Mesodermal cell (in vitro differentiated cells): ENCODE data around the gene NDUFS8. TPM values are rescaled to one million over a fixed set of nuclear protein-coding genes. Genes with fewer than 3 reads are reported as not detected.
"Not testable (repeated sequence)": the region's sequence is repeated elsewhere in the genome, so short reads cannot be mapped to it uniquely, and the experiment has no call there.

Source experiments
- H3K27ac ChIP-seq: 2 replicates; pipeline ENCODE4 v1.7.0; 2013; ENCODE audit warnings: mild to moderate bottlenecking, low read depth, low read length, moderate library complexity; ENCODE audit not compliant: severe bottlenecking
- H3K36me3 ChIP-seq: 2 replicates; pipeline ENCODE4 v1.7.1; 2013; ENCODE audit warnings: mild to moderate bottlenecking, low read length, moderate library complexity; ENCODE audit not compliant: control insufficient read depth, insufficient read depth
- H3K4me1 ChIP-seq: one replicate; pipeline ENCODE4 v1.7.1; 2013; ENCODE audit warnings: mild to moderate bottlenecking, low read length; ENCODE audit not compliant: insufficient read depth, control insufficient read depth, poor library complexity, severe bottlenecking
- H3K4me3 ChIP-seq: 2 replicates; pipeline ENCODE4 v1.7.0; 2013; ENCODE audit warnings: low read length, control low read depth, mild to moderate bottlenecking; ENCODE audit not compliant: insufficient read depth, poor library complexity, severe bottlenecking; ENCODE audit errors: extremely low read depth
- H3K9me3 ChIP-seq: 2 replicates; pipeline ENCODE4 v1.7.1; 2013; ENCODE audit warnings: mild to moderate bottlenecking, low read length, moderate library complexity; ENCODE audit not compliant: control insufficient read depth
- WGBS, 2 experiments: methylation state at CpG; one replicate each; pipeline ENCODE4 v1.1.5; 2013; ENCODE audit warnings: missing lambda C conversion rate in 2 of 2; ENCODE audit not compliant: insufficient coverage in 2 of 2; 5-methylcytosine and 5-hydroxymethylcytosine counted together
- polyA plus RNA-seq, 2 experiments: library from polyadenylated mRNA; stranded (reverse); fragments of 50-300 nt; gene quantifications; one replicate each; pipeline ENCODE4 v1.2.3, GENCODE V29; 2013

Gene NDUFS8
- 152 TPM for polyA plus RNA-seq (2013, experiment 1 of 2)
- 130 TPM for polyA plus RNA-seq (2013, experiment 2 of 2)

GRCh38 chr11:68030318-68031143 is at the start of gene NDUFS8:
NDUFS8 (plus strand) TSS chr11:68030681; CDS start chr11:68032152, 1,471 bp downstream.
- 0 to 1% methylated on average over 46 to 48 of the region's 56 CpGs for WGBS, 2 experiments
- Histone ChIP-seq H3K9me3 (peaks cover 6% of the 10 kb centered on the region), H3K4me1 (peaks cover 9% of the 10 kb centered on the region), H3K27ac (peak within 1 kb of the TSS; percentile 45), H3K36me3 (peaks cover 36% of the 10 kb centered on the region), H3K4me3 (peak within 1 kb of the TSS; percentile 81)

- H3K36me3 ChIP-seq, H3K9me3 ChIP-seq, H3K4me3 ChIP-seq, H3K4me1 ChIP-seq, H3K27ac ChIP-seq: not testable (repeated sequence)
- WGBS, 2 experiments = 77 to 87% methylated on average over 10 of the region's 10 CpGs
These were observed 49.3 kb upstream of the NDUFS8 start for GRCh38 chr11:67981226-67981625.

GRCh38 chr11:67982255-67982857 is 48.1 kb upstream of the NDUFS8 start:
- not testable (repeated sequence) for H3K27ac ChIP-seq, H3K4me3 ChIP-seq, H3K36me3 ChIP-seq, H3K9me3 ChIP-seq, H3K4me1 ChIP-seq
- WGBS, 2 experiments = 94 to 100% methylated on average over 3 of the region's 17 CpGs

GRCh38 chr11:67983951-67984350 is 46.5 kb upstream of the NDUFS8 start:
- 76% methylated on average over 6 of the region's 29 CpGs for WGBS, 2 experiments
- H3K9me3 ChIP-seq = no peaks in the 10 kb centered on the region
- H3K4me1 ChIP-seq = no peaks in the 10 kb centered on the region
- no peak overlapping the region for H3K4me3 ChIP-seq
- no peaks in the 10 kb centered on the region for H3K36me3 ChIP-seq
- H3K27ac ChIP-seq = no peak overlapping the region

- H3K9me3 ChIP-seq, H3K36me3 ChIP-seq: not testable (repeated sequence)
- no CpG with 5 or more reads among the region's 6 CpGs for WGBS, 2 experiments
These were observed 45.2 kb upstream of the NDUFS8 start for GRCh38 chr11:67985302-67985701.

GRCh38 chr11:67990546-67991346 is 39.7 kb upstream of the NDUFS8 start:
- not testable (repeated sequence) for H3K36me3 ChIP-seq, H3K4me3 ChIP-seq, H3K27ac ChIP-seq, H3K9me3 ChIP-seq, H3K4me1 ChIP-seq
- 4 to 21% methylated on average over 25 to 31 of the region's 58 CpGs for WGBS, 2 experiments

More at GRCh38 chr11:67985302-67985701, 45.2 kb upstream of the NDUFS8 start:
- not testable (repeated sequence) for H3K27ac ChIP-seq, H3K4me1 ChIP-seq, H3K4me3 ChIP-seq

GRCh38 chr11:67991347-67992121 is 38.9 kb upstream of the NDUFS8 start:
- H3K9me3 ChIP-seq, H3K4me3 ChIP-seq, H3K27ac ChIP-seq, H3K4me1 ChIP-seq, H3K36me3 ChIP-seq: not testable (repeated sequence)
- WGBS, 2 experiments = 10 to 12% methylated on average over 14 to 23 of the region's 70 CpGs

GRCh38 chr11:67993821-67994220 is 36.7 kb upstream of the NDUFS8 start:
- not testable (repeated sequence) for H3K9me3 ChIP-seq, H3K27ac ChIP-seq, H3K36me3 ChIP-seq, H3K4me3 ChIP-seq, H3K4me1 ChIP-seq
- 23 to 38% methylated on average over 6 to 8 of the region's 12 CpGs for WGBS, 2 experiments

- H3K27ac ChIP-seq, H3K4me1 ChIP-seq, H3K9me3 ChIP-seq, H3K36me3 ChIP-seq, H3K4me3 ChIP-seq: not testable (repeated sequence)
- 85 to 92% methylated on average over 5 of the region's 5 CpGs for WGBS, 2 experiments
These were observed 36.1 kb upstream of the NDUFS8 start for GRCh38 chr11:67994387-67994786.

- H3K4me1 ChIP-seq, H3K27ac ChIP-seq: not testable (repeated sequence)
- 90 to 97% methylated on average over 2 to 3 of the region's 3 CpGs for WGBS, 2 experiments
These were observed 35.4 kb upstream of the NDUFS8 start for GRCh38 chr11:67995129-67995528.

More at GRCh38 chr11:67995129-67995528, 35.4 kb upstream of the NDUFS8 start:
- not testable (repeated sequence) for H3K4me3 ChIP-seq, H3K36me3 ChIP-seq, H3K9me3 ChIP-seq
